OCI-LY3 (cell line): Measurements from ENCODE around the gene MEIOC.

Experiments
- EZH2phosphoT487 ChIP-seq: fragments of 200-600 bp; shearing (Covaris generic); IDR thresholded peaks from 2 replicates; pipeline ENCODE4 v1.6.1; 2018; ENCODE audit warnings: antibody characterized with exemption, mixed run types, low read depth
- TF ChIP-seq, protein P1 (sequence below): fragments of 200-600, 300-600 bp; sonication (generic); IDR thresholded peaks from 2 replicates; pipeline ENCODE4 v1.5.1; 2014; ENCODE audit warnings: antibody characterized with exemption, low read length, low read depth

DNA sequence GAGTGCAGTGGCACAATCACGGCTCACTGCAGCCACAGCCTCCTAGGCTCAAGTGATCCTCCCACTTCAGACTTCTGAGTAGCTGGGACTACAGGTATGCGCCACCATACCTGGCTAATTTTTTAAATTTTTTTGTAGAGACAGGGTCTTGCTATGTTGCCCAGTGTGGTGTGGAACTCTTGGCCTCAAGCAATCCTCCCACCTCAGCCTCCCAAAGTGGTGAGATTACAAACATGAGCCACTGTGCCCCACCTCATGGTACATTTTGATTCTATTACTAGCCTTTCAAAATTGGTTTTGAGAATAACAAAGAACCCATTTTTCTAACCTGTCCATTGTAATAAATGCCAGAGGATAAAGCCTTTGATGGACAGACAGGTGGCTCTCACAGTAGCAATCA, 31.9 kb downstream of the MEIOC start:
- TF ChIP-seq, protein P1, sequence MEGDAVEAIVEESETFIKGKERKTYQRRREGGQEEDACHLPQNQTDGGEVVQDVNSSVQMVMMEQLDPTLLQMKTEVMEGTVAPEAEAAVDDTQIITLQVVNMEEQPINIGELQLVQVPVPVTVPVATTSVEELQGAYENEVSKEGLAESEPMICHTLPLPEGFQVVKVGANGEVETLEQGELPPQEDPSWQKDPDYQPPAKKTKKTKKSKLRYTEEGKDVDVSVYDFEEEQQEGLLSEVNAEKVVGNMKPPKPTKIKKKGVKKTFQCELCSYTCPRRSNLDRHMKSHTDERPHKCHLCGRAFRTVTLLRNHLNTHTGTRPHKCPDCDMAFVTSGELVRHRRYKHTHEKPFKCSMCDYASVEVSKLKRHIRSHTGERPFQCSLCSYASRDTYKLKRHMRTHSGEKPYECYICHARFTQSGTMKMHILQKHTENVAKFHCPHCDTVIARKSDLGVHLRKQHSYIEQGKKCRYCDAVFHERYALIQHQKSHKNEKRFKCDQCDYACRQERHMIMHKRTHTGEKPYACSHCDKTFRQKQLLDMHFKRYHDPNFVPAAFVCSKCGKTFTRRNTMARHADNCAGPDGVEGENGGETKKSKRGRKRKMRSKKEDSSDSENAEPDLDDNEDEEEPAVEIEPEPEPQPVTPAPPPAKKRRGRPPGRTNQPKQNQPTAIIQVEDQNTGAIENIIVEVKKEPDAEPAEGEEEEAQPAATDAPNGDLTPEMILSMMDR, result no peak
- no peak for TF ChIP-seq EZH2phosphoT487
